ENCODE measurements around the gene SIRT3. TPM values are rescaled to one million over a fixed set of nuclear protein-coding genes. Genes with fewer than 3 reads are reported as not detected.
"Not testable (repeated sequence)": the region's sequence is repeated elsewhere in the genome, so short reads cannot be mapped to it uniquely, and the experiment has no call there.

SIRT3 gene
- total RNA-seq, 2 experiments from 2014 or later, result 12.8 to 15.9 TPM

DNA sequence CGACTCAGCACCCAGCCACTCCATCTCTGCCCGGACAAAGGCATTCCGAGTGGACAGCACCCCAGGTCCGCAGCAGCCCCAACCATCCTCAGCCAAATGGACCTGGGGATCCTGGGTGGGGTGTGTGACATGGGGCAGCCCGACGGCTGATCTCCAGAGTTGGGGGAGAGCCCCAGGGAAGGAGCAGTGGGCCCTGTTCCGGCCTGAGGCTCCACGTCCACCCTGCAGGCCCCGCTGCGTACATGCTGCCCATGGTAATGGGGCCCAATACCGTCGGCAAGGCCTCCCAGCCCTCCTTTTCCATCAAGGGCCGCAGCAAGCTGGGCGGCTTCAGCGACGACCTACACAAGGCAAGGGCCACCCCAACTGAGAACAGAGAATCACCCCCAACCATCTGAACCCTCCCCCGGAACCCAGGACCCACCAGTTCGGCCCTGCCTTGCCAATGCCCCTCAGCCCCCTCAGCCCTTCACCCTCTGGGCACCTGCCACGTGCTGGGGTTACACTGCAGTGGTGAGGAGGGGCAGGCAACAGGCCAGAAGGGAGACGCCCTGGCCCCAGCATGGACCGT lies 37.8 kb downstream of the SIRT3 start:
- ATAC-seq (no peak), DNase-seq (peak; percentile 37)
- H3K9me3 Mint-ChIP-seq (ENCODE audit: low read depth), result no peaks in the 10 kb centered on the region
- H3K27ac Mint-ChIP-seq, result no peak overlapping the region
- CTCF ChIA-PET, result no interaction called here
- H3K4me1 Mint-ChIP-seq, result peaks cover 22% of the 10 kb centered on the region
- no peaks in the 10 kb centered on the region for H3K36me3 Mint-ChIP-seq
- no peaks in the 10 kb centered on the region for H3K27me3 Mint-ChIP-seq
- H3K4me3 Mint-ChIP-seq, result no peak overlapping the region

DNA sequence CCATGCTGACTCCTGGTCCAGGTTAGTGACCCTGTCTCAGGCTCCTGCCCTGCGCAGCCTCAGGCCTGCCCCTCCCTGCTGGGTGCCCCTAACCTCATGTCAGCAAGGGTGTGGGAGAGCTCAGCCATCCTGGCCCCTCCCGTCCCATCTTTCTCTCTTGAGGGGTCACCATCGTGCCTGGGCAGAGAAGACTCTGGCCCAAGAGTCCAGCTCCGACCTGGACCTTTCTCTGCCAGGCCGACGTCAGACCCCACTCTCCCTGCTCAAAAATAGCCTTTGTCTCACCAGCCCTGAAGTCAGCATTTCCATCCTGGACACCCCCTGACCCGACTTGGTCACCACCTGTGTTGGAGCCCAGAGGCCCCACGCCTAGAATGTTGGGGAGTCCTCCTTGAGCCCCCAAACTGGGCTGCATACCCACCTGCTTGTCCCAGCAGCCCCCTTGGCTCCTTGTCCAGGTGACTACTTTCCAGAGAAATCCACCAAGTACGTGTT lies 38.4 kb downstream of the SIRT3 start:
- no peaks in the 10 kb centered on the region for H3K27me3 Mint-ChIP-seq
- peaks cover 17% of the 10 kb centered on the region for H3K4me1 Mint-ChIP-seq
- ATAC-seq, result no peak
- H3K9me3 Mint-ChIP-seq (ENCODE audit: low read depth), result no peaks in the 10 kb centered on the region
- H3K4me3 Mint-ChIP-seq, result no peak overlapping the region
- no peak overlapping the region for H3K27ac Mint-ChIP-seq
- peak; percentile 36 for DNase-seq
- CTCF ChIA-PET, result interaction anchor here (1.3 kb wide), 1 partner anchor 54 kb away, joined by 3 read pairs; no protein-coding TSS in a partner anchor
- H3K36me3 Mint-ChIP-seq, result no peaks in the 10 kb centered on the region

DNA sequence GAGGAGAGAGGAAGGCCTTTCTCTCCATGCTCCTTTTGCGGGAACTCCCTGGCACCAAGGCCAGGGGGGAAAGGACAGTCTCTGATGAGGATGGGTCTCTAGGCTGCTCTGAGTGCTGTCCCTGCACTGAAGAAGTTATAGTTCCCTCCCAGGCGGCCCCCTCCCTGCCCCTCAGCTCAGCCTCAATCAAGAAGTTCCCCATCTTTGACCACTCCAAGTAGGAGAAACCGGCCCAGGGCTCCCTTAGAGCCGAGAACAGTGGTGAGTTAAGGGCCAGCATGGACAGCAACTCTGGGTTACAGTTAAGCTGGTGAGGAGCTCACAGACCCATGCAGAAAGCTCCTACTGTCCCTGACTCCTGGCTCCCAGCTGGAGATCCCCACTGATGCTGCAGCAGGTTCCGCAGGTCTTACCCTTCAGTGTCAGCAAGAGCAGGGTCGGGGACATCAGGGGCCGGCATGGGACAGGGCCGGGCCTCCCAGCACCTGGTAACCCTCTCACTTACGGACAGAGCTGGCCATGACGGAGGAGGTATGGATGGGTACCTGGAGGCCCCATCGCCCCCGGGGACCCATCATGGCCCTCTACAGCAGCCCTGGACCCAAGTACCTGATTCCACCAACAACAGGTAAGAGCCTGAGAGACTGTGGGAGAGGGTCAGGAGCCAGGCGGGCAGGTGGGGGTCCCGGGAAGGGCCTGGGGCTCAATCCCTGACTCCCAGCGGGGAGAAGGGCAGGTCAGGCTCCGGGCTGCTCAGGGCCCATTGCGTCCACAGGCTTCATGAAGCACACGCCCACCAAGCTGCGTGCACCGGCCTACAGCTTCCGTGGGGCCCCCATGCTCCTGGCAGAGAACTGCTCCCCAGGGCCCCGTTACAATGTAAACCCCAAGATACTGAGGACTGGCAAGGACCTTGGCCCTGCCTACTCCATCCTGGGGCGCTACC lies 39.1 kb downstream of the SIRT3 start:
- H3K36me3 Mint-ChIP-seq, result no peaks in the 10 kb centered on the region
- H3K4me1 Mint-ChIP-seq, result peaks cover 12% of the 10 kb centered on the region
- CTCF ChIA-PET, result interaction anchor here (1.3 kb wide), 1 partner anchor 54 kb away, joined by 3 read pairs; no protein-coding TSS in a partner anchor
- peak; percentile 39 for DNase-seq
- no peaks in the 10 kb centered on the region for H3K27me3 Mint-ChIP-seq
- ATAC-seq, result no peak
- H3K4me3 Mint-ChIP-seq, result no peak overlapping the region
- H3K27ac Mint-ChIP-seq, result no peak overlapping the region
- no peaks in the 10 kb centered on the region for H3K9me3 Mint-ChIP-seq (ENCODE audit: low read depth)

DNA sequence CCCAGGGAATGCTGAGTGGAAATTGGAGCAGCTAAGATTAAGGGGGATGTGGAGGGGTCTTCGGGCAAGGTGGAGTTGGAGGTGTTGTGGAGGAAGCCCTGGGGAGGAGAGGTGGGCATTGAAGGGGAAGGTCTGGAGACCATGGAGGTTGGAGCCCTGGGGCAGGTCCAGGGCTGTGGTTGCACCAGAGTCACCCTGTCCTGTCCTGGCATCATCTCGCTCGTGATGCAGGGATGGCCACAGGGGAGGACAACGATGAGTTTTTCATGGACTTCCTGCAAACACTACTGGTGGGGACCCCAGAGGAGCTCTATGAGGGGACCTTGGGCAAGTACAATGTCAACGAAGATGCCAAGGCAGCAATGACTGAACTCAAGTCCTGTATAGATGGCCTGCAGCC lies 42.7 kb downstream of the SIRT3 start:
- H3K9me3 Mint-ChIP-seq (ENCODE audit: low read depth); CTCF ChIA-PET; H3K27ac Mint-ChIP-seq; H3K4me1 Mint-ChIP-seq; H3K36me3 Mint-ChIP-seq; H3K4me3 Mint-ChIP-seq; H3K27me3 Mint-ChIP-seq; ATAC-seq: not testable (repeated sequence)
- DNase-seq, result peak; percentile 37

DNA sequence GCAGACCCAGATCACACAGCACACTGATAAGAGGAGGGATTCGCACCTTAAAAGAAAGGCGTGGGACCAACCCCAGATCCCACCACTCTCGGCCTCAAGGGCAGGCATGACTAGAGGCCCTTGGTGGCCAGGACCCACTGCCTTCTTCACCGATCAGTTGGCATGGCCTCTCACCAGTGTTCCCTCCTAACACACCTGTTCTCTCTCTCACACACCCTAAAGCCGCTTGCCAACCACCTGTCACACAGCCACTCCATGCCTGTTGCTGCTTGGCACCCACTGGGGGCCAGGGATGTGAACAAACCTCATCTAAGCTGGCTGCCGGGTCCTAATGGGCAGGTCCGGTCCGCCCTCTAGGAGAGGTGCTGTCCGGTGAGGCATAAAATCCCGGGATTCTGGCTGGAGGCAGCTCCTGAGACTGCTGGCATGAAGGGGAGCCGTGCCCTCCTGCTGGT lies 43.4 kb downstream of the SIRT3 start, which contains the start of gene SCGB1C1:
SCGB1C1 (plus strand) TSS at position 405 of the 455 bp plus-strand sequence; CDS start at position 427, 22 bp downstream.
- not testable (repeated sequence) for H3K4me1 Mint-ChIP-seq; H3K9me3 Mint-ChIP-seq (ENCODE audit: low read depth); H3K27me3 Mint-ChIP-seq; DNase-seq; H3K27ac Mint-ChIP-seq; H3K4me3 Mint-ChIP-seq; H3K36me3 Mint-ChIP-seq; ATAC-seq
- CTCF ChIA-PET, result interaction anchor here (1.2 kb wide), 1 partner anchor 171 kb away, joined by 3 read pairs; no protein-coding TSS in a partner anchor

DNA sequence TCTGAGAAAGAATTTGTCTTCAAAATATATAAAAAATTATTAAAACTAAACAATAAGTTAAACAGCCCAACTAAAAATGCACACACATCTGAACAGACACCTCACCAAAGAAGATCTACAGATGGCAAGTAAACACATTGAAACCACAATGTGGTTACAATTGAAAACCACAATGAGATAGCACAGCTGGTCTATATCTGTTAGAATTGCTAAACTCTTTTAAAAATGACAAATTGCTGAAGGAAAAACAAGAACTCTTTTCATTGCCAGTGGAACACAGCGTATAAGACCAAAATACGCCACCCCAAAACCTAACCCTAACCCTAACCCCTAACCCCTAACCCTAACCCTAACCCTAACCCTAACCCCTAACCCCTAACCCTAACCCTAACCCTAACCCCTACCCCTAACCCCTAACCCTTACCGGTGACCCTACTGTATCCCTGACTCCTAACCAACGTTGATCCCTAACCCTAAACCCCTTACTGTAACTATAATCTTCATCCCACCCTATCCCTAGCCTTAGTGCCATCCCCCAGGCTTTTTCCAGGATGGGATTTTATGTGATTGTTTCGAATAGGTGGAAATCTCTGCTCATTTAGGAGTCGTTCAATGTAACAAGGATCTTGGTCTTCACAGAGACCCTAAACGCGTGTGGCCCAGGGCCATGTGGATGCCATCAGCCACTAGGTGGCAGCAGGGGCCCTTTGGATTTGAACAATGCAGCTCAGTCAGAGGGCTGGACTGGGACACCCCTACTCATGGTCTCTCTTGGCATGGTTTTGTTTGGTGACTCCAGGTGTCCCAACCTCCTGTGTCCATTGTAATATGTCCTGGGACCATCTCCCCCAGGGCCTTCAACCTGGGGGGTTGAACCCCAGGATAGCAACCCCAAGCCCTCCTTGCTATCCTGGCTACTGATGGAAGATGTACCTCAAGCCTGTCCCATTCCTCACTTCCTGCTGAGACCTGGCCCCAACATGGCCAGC lies 44.4 kb downstream of the SIRT3 start:
- not testable (repeated sequence) for H3K27ac Mint-ChIP-seq; H3K4me3 Mint-ChIP-seq; H3K36me3 Mint-ChIP-seq; H3K9me3 Mint-ChIP-seq (ENCODE audit: low read depth); H3K27me3 Mint-ChIP-seq; H3K4me1 Mint-ChIP-seq
- peak; percentile 71 for DNase-seq
- peak; percentile 83 for ATAC-seq
- CTCF ChIA-PET, result interaction anchor here (1.2 kb wide), 1 partner anchor 172 kb away, joined by 3 read pairs; no protein-coding TSS in a partner anchor

DNA sequence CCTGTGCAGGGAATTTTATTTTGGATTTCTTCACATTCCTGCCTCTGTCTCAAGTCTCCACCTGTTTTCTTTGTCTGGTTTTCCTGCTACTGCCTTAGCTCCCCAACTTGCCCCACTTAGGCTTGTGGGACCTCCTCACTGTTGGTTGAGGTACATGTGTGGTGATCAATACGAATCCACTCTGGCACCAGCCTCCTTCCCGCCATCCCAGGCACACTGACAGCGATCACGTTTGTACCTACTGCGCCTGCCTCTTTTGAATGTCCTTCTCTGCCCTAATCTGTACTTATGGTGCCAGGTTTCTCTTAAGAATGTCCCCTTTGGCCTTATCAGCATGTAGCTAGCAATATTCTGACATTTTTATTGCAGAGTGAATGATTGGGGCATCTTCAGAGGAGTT lies 45.6 kb downstream of the SIRT3 start:
- H3K4me3 Mint-ChIP-seq; H3K27ac Mint-ChIP-seq; H3K9me3 Mint-ChIP-seq (ENCODE audit: low read depth); H3K4me1 Mint-ChIP-seq; H3K27me3 Mint-ChIP-seq; H3K36me3 Mint-ChIP-seq; CTCF ChIA-PET; ATAC-seq: not testable (repeated sequence)
- DNase-seq, result peak; percentile 37

DNA sequence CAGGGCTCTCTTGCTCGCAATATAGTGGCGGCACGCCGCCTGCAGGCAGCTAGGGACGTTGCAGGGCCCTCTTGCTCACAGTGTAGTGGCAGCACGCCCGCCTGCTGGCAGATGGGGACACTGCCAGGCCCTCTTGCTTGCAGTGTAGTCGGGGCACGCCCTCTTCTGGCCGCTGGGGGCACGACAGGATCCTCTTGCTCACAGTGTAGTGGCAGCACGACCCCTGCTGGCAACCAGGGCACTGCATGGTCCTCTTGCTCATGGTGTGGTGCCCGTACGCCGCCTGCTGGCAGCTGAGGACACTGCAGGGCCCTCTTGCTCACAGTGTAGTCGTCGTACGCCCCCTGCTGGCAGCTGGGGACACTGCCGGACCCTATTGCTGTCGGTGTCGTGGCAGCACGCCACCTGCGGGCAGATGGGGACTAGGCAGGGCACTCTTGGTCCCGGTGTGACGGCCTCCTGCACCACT lies 46.3 kb downstream of the SIRT3 start:
- CTCF ChIA-PET; H3K27me3 Mint-ChIP-seq; H3K9me3 Mint-ChIP-seq (ENCODE audit: low read depth); H3K4me3 Mint-ChIP-seq; H3K4me1 Mint-ChIP-seq; H3K36me3 Mint-ChIP-seq; H3K27ac Mint-ChIP-seq: not testable (repeated sequence)
- ATAC-seq, result peak; percentile 75
- peak; percentile 66 for DNase-seq

DNA sequence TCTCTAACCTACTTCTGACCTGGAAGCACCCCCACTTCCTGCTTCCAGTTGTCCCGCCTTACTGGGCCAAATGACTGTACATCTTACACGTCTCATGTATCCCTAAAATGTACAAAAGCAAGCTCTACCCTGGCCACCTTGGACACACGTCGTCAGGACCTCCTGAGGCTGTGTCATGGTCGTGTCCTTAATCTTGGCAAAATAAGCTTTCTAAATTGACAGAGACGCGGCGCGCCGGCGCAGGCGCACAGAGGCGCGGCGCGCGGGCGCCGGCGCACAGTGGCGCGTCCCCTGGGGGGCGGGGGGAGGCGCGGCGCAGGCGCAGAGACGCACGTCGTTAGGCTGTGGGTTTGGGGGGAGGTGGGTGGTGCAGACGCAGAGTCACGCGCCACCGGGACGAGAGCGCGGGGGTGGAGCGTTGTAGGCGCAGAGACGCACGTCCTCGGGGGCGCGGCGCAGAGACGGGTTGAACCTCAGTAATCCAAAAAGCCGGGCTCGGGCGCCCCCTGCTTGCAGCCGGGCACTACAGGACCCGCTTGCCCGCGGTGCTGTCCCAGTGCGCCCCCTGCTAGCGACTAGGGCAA lies 46.9 kb downstream of the SIRT3 start:
- H3K9me3 Mint-ChIP-seq (ENCODE audit: low read depth); H3K4me3 Mint-ChIP-seq; H3K4me1 Mint-ChIP-seq; H3K27ac Mint-ChIP-seq; H3K36me3 Mint-ChIP-seq; CTCF ChIA-PET; H3K27me3 Mint-ChIP-seq: not testable (repeated sequence)
- ATAC-seq (peak; percentile 3), DNase-seq (peak; percentile 39)

DNA sequence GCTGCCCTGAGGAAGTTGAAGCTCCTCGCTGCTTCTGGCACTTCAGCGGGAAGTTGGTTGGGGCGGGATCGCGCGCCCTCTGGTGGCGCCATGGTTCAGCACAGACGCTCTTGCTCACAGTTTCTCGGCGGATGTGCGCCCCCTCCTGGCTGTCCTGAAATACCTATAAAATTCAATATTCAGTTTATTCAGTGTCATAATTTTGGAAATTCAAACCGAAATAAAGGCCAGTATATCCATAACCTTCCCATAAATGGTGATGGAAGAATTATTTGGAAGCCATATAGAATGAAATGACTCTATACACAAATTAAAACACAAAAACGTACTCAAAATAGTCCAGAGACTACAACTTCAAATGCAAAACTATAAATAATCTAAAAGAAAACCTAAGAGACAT lies 55.9 kb downstream of the SIRT3 start:
- H3K27me3 Mint-ChIP-seq; H3K27ac Mint-ChIP-seq; ATAC-seq; H3K4me3 Mint-ChIP-seq; CTCF ChIA-PET; DNase-seq; H3K9me3 Mint-ChIP-seq (ENCODE audit: low read depth); H3K4me1 Mint-ChIP-seq; H3K36me3 Mint-ChIP-seq: not testable (repeated sequence)
